ENCODE results near the gene OR6J1. TPM values are rescaled to one million over a fixed set of nuclear protein-coding genes. Genes with fewer than 3 reads are reported as not detected.
A peak's percentile ranks its signal among the peaks of the same experiment; 100 is the strongest.
"Not testable (repeated sequence)": the region's sequence is repeated elsewhere in the genome, so short reads cannot be mapped to it uniquely, and the experiment has no call there.

The OR6J1 gene
- total RNA-seq (not detected), polyA plus RNA-seq (not detected)
- long read RNA-seq, donor 1, result 0 reads
- long read RNA-seq, donor 2, result 0 reads
- long read RNA-seq, donor 3, result 0 reads
- long read RNA-seq, donor 4, result 0 reads
- long read RNA-seq, donor 5, result 0 reads
- long read RNA-seq, donor 6, result 0 reads
- long read RNA-seq, donor 7, result 0 reads
- long read RNA-seq, donor 8, result 0 reads
- long read RNA-seq, donor 9, result 0 reads
- long read RNA-seq, donor 10, result 0 reads

DNA sequence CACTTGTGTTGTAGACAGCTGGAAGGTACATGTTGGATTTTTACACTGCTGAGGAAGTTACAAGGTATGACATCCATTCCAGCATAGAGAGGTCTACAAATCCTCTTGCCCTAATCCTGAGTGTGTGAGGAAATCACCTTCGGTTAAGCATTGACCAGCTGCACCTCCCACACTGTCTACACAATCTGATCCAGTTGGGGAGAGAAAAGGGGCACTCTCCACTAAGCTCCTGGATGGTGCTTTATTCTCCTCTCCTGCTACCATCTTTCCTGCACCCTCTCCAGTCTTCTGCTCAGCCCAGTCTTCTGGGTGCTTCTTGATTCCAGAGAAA is at the start of gene OR6J1:
Gene OR6J1 (minus strand): TSS at position 48 of the 331 bp plus-strand sequence. CDS start 9,541 bp downstream, outside the sequence.
- no peak for DNase-seq
- intact Hi-C loops (cut with DNase I; ENCODE audit: low total_unique reads), result loop anchor here (10.0 kb wide), 1 partner anchor 69 kb away; no protein-coding TSS in a partner anchor
- Histone ChIP-seq H3K9me3 (no peaks in the 10 kb centered on the region), H3K27me3 (no peaks in the 10 kb centered on the region), H3K4me3 (no peak within 1 kb of the TSS), H3K27ac (no peak within 1 kb of the TSS), H3K36me3 (no peaks in the 10 kb centered on the region), H3K4me1 (no peaks in the 10 kb centered on the region)
- no peak for TF ChIP-seq EP300 (IDR thresholded peaks at IDR 0.05)
- no peak for TF ChIP-seq POLR2A (IDR thresholded peaks at IDR 0.05)
- TF ChIP-seq POLR2AphosphoS5 (IDR thresholded peaks at IDR 0.05), result no peak
- TF ChIP-seq, protein P1, sequence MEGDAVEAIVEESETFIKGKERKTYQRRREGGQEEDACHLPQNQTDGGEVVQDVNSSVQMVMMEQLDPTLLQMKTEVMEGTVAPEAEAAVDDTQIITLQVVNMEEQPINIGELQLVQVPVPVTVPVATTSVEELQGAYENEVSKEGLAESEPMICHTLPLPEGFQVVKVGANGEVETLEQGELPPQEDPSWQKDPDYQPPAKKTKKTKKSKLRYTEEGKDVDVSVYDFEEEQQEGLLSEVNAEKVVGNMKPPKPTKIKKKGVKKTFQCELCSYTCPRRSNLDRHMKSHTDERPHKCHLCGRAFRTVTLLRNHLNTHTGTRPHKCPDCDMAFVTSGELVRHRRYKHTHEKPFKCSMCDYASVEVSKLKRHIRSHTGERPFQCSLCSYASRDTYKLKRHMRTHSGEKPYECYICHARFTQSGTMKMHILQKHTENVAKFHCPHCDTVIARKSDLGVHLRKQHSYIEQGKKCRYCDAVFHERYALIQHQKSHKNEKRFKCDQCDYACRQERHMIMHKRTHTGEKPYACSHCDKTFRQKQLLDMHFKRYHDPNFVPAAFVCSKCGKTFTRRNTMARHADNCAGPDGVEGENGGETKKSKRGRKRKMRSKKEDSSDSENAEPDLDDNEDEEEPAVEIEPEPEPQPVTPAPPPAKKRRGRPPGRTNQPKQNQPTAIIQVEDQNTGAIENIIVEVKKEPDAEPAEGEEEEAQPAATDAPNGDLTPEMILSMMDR (IDR thresholded peaks at IDR 0.05), result no peak
- WGBS, 5 donors, result 44 to 60% (median 53%) methylated on average over 1 of the region's 1 CpG

DNA sequence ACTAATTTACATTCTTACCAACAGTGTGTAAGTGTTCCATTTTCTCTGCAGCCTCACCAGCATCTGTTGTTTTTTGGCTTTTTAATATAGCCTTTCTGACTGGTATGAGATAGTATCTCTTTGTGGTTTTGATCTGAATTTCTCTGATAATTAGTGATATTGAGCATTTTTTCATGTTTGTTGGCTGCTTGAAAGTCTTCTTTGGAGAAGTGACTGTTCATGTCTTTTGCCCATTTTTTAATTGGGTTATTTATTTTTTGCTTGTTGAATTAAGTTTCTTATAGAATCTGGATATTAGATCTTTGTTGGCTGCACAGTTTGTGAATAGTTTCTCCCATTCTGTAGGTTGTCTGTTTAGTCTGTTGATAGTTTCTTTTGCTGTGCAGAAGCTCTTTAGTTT is 48.0 kb upstream of the OR6J1 start:
- TF ChIP-seq EP300 (IDR thresholded peaks at IDR 0.05), result no peak
- TF ChIP-seq POLR2AphosphoS5 (IDR thresholded peaks at IDR 0.05), result no peak
- TF ChIP-seq, protein P1 (IDR thresholded peaks at IDR 0.05), result no peak
- no peak for TF ChIP-seq POLR2A (IDR thresholded peaks at IDR 0.05)
- Histone ChIP-seq H3K27me3 (no peaks in the 10 kb centered on the region), H3K27ac (no peak overlapping the region), H3K9me3 (peaks cover 0 to 22% (median 9%) of the 10 kb centered on the region in 4 donors), H3K4me1 (no peaks in the 10 kb centered on the region), H3K36me3 (no peaks in the 10 kb centered on the region), H3K4me3 (no peak overlapping the region)
- intact Hi-C loops (cut with DNase I; ENCODE audit: low total_unique reads), result loop anchor here (10.0 kb wide), 1 partner anchor 1903 kb away; no protein-coding TSS in a partner anchor
- no peak for DNase-seq

GRCh38 chr14:22691171-22691570 is 47.0 kb upstream of the OR6J1 start:
- intact Hi-C loops (cut with DNase I; ENCODE audit: low total_unique reads), result loop anchor here (10.0 kb wide), 1 partner anchor 1904 kb away; no protein-coding TSS in a partner anchor
- H3K27ac ChIP-seq, result no peak overlapping the region
- 71 to 80% (median 77%) methylated on average over 2 of the region's 2 CpGs for WGBS, 5 donors
- no peak for TF ChIP-seq EP300 (IDR thresholded peaks at IDR 0.05)
- TF ChIP-seq, protein P1 (IDR thresholded peaks at IDR 0.05), result no peak
- TF ChIP-seq POLR2A (IDR thresholded peaks at IDR 0.05), result no peak
- TF ChIP-seq POLR2AphosphoS5 (IDR thresholded peaks at IDR 0.05), result no peak
- H3K36me3 ChIP-seq, result no peaks in the 10 kb centered on the region
- no peaks in the 10 kb centered on the region for H3K27me3 ChIP-seq
- H3K4me3 ChIP-seq, result no peak overlapping the region
- H3K4me1 ChIP-seq, result no peaks in the 10 kb centered on the region
- peaks cover 0 to 22% (median 9%) of the 10 kb centered on the region in 4 donors for H3K9me3 ChIP-seq
- DNase-seq, result peak in 1 of 2 donors; percentile 14

DNA sequence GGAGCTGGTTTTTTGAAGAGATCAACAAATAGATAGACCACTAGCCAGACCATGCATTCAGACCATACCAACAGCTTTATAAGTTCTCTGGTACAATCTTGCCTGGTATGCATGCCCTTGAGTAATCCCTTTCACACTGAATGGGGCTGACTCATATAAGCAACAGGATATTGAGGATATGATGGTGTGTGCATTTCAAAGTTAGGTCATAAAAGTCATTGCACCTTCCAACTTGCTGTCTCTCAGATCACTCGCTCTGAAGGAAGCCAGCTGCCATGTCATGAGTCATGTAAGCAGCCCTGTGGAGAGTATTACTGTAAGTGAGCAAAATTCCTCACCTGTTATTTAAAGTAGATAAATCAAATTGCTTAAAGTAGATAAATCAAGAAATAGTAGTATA is 45.0 kb upstream of the OR6J1 start:
- Histone ChIP-seq H3K36me3 (no peaks in the 10 kb centered on the region), H3K27ac (no peak overlapping the region), H3K4me1 (no peaks in the 10 kb centered on the region), H3K9me3 (peaks cover 0 to 22% (median 9%) of the 10 kb centered on the region in 4 donors), H3K27me3 (no peaks in the 10 kb centered on the region), H3K4me3 (no peak overlapping the region)
- intact Hi-C loops (cut with DNase I; ENCODE audit: low total_unique reads), result no loop called here
- TF ChIP-seq POLR2A (IDR thresholded peaks at IDR 0.05), result no peak
- TF ChIP-seq, protein P1 (IDR thresholded peaks at IDR 0.05), result no peak
- TF ChIP-seq EP300 (IDR thresholded peaks at IDR 0.05), result no peak
- no peak for TF ChIP-seq POLR2AphosphoS5 (IDR thresholded peaks at IDR 0.05)
- peak in 1 of 2 donors; percentile 12 for DNase-seq
- WGBS, 5 donors, result 30 to 79% (median 62%) methylated on average over 1 of the region's 1 CpG

DNA sequence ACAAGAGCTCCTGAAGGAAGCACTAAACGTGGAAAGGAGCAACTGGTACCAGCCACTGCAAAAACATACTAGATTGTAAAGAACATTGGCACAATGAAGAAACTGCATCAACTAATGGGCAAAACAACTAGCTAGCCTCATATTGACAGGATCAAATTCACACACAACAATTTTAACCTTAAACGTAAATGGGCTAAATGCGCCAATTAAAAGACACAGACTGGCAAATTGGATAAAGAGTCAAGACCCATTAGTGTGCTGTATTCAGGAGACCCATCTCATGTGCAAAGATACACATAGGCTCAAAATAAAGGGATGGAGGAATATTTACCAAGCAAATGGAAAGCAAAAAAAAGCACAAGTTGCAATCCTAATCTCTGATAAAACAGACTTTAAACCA is 43.8 kb upstream of the OR6J1 start:
- 89 to 95% (median 93%) methylated on average over 3 of the region's 3 CpGs for WGBS, 5 donors
- H3K9me3 ChIP-seq, result peaks cover 0 to 21% (median 6%) of the 10 kb centered on the region in 4 donors
- H3K4me3 ChIP-seq, result not testable (repeated sequence)

GRCh38 chr14:22686176-22686611 is 42.0 kb upstream of the OR6J1 start:
- intact Hi-C loops (cut with DNase I; ENCODE audit: low total_unique reads); H3K27me3 ChIP-seq; H3K27ac ChIP-seq; H3K4me3 ChIP-seq; H3K36me3 ChIP-seq; H3K4me1 ChIP-seq; H3K9me3 ChIP-seq: not testable (repeated sequence)
- peak in 1 of 2 donors; percentile 20 for DNase-seq
- WGBS, 5 donors, result 17 to 29% (median 21%) methylated on average over 2 to 6 of the region's 6 CpGs

More for the DNA sequence above, 43.8 kb upstream of the OR6J1 start:
- H3K27ac ChIP-seq; DNase-seq; H3K36me3 ChIP-seq; H3K4me1 ChIP-seq; intact Hi-C loops (cut with DNase I; ENCODE audit: low total_unique reads); H3K27me3 ChIP-seq: not testable (repeated sequence)
